ENCODE results near the gene SELENOS.

The SELENOS gene, protein sequence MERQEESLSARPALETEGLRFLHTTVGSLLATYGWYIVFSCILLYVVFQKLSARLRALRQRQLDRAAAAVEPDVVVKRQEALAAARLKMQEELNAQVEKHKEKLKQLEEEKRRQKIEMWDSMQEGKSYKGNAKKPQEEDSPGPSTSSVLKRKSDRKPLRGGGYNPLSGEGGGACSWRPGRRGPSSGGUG

DNA sequence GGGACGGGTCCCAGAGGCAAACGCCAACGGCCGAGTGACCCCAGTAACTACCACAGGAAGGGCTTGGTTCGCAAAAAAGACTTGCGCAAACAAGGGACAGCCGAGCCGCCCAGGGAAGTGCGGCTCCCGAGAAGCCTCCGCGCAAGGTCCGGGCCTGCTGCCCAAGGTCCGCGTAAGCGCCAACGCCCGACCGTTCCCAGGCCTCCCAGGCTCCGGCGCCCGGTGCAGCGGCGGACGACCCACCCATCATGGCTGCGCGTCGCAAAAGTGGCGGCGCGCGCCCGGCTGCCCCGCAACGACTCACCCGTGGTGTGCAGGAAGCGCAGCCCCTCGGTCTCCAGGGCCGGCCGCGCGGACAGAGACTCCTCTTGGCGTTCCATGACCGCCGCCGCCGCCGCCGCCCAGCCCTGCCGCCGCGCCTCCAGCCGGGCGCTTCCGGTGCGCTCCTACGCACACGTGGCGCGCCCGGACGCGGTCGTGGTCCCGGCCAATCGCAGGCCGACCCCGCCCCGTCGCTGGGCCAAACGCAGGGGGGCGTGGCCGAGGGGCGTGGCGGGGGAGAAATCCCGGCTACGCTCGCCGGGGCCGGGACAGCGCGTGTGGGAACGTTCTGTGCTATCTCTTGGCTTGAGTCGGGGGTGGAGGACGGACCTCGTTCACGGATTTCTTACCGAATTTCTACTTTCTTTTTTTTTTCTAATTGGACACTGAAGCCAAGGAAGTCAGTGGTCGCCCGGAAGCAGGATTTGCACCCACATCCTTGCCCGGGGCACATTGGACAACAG, at the start of gene SELENOS:
TSS of gene SELENOS (minus strand) at position 448 of the 785 bp plus-strand sequence. CDS start at position 380, 68 bp downstream.
- DNase-seq, result peak; percentile 52

DNA sequence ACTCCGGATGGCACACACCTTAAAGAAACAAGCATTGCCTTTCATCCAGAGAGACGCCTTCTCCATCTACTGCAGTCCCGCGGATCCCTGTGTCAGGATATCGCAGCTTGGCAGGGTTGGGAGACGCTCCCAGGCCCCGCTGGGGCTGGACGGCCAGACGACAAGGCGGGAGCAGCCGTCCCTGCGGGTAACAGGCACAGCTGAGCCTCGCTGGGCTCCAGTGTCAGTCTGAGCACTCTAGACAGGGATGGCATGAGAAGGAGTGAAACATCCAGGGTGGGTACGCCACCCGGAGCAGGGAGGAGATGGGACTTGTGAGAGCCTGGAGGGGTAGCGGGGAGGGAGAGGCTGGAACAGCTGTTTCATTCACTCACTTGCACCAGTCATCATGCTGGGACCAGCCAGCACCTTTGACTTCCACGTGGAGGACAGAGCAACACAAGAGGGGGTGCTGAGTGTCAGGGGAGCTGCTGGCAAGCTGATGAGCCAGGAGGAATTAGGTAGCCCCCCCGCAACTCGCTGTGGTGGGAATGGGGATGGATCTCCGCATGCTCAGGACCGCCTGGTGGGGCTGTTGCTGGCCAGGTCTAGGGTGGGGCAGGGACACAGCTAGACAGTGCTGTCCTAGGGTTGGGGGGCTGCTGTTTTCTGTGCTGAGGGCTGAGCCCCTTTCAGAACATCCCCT, 49.3 kb upstream of the SELENOS start:
- no peak for DNase-seq

DNA sequence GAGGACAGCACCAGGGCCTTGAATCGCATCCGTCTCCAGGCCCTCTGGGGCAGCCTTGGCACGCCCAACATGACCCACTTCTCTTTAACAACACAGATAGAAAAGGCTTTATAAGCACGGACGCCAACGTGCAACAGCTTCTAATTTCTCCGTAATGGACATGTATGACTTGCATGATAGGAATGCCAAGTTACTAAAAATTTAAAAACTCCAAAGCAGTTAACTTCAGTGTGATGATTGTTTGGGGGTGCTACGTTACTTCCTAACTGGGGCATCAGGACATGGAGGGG, 48.7 kb upstream of the SELENOS start:
- no peak for DNase-seq

DNA sequence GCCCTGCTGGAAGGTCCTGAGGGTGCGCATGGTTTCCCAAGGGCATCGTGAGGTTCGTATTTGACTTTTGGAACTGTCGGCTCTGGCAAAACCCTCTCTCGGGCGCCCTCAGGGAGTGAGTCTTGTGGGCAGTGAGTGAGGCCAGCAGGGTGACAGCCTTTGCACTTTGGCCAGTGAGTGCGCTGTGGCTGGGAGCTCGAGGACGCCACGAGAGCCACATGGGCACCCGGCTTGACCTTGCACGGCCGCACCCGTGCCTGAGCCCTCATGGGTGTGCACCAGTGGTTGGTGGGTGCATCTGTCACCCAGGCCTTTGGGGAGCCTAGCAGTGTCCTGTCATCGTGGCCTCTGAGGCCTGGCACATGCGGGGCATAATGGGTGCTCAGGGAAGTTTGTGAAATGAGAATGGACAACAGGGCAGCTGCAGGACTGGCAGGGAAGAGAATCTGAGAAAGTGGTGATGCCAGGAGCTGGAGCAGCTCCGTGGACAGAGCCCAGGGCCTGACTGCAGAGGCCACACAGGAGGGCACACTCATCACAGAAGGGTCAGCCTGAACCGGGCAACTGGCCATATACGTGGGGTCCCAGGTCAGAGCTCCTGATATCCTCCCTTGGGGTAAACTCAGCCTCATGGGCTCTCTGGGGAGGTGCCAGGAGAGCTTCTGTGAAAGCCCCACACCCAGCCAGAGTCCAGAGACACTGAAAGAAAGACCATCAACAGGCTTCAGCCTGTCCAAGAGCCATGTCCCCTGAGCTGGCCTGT, 48.2 kb upstream of the SELENOS start:
- DNase-seq, result no peak

DNA sequence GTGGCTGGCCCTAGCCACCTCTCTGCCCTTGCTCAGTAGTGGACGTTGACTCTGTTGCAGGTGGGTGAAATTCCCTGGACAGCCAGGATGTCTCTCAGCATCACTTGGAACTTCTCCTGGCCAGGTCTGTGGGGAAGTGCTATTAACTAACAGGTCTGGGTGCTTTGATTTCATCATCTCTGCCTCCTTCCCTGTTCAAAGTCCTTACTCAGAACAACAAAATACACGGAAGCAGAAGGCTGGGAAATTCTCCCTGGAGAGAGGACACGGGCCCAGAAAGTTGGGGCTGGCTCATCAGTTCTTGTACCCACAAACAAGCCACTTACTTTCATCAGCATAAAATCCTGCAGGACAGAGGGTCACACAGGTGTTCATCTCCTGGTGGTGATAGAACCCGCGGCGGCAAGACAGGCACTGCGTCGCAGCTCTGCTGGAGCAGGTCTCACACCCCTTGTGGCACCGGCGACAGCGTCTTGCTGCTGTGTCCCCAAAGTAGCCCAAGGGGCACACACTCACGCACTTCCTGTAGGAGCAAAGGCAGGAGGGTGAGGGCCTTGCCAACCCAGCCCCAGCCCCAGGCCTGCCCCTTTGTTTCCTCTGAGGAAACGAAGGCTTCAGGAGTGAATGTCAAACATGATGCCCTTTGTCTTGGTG, 47.4 kb upstream of the SELENOS start:
- DNase-seq, result no peak

DNA sequence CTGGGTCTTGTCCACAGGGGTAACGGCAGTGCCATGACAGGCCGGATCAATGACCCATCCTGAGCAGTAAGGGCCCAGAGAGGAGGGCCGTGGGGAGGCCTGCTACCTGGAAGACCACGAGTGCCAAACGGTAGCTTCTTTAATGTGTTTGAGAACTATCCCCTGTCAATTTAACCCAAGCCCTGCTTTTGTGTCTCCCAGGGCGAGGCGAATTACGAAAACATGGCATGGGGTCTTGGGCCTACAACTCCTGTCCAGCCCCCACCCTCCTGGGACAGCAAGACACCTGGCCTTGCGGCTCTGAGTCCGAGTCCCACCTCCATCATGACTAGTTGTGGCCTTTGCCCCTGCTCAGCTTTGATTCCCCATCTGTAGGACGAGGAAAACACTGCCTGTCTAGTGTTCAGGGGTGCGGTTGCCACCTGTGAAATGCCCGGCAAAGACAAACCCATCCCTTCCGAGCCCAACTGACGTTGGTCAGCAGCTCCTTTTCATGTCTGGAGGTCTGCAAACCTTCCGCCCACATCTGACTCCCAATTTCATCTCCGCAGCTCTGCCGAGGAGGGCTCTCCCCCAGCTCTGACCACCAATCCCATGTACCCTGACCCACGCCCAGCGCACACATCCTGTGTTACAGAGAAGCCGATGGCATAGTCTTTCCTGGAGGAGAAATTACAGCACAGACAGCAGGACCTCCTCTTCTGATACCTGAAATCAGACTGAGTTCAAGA, 46.7 kb upstream of the SELENOS start:
- no peak for DNase-seq

DNA sequence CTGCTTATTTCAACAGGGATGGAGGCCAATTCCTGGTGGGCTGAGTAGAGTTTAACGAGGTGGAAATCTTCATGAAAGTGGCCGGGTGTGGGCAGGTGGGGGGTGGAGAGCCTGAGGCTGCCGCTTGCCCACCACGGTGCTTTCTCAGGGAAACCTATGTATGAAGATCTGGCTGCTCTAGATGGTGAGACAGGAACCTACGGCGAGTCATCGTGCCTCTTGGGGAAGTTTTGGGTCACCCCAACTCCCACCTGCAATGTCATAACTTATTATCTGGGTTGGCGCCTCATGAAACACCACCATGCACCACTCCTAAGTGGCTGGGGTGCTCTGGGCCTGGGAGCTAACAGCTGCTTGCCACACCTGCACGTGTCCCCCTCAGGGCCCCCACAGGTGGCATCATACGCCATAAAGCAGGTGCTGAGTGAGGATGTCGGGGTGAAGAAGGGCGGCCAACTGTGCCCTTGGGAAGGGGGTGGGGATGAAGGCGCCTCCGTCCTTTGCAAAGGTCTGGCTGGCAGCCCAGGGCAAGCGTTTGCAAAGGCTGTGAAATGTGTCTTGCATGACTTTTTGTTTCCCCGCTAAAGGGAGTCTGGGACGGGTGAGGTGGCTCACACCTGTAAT, 45.7 kb upstream of the SELENOS start:
- DNase-seq, result no peak

DNA sequence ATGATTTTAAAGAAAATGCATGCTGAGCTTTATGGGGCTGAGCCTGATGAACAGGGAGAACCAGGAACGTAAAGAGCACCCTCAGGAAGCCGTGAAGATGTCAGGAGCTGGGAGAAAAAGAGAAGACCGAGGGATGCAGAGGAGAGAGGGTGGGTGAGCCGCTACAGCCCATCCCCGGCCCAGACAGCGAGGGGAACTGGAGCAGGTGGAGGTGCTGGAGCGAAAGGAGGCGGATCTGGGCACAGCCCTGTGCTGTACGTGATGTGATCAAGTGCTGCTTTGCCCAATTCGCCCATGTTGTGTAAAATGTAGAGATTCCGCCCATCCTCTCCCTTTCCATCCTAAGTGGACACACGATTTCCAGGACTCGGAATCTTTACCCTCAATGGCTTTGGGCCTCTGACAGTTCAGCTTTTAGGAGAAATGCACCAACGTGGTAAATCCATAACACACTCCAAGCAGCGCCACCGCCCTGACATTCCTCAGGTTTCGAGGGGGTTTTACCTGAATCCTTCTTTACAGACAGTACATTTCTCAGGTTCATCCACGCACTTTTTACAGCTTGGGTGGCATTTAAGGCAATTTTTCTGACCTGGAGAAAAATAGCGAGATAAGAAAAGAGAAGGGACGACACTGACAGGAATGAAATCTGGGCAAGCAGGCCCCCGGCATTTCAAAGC, 44.9 kb upstream of the SELENOS start:
- DNase-seq, result no peak

DNA sequence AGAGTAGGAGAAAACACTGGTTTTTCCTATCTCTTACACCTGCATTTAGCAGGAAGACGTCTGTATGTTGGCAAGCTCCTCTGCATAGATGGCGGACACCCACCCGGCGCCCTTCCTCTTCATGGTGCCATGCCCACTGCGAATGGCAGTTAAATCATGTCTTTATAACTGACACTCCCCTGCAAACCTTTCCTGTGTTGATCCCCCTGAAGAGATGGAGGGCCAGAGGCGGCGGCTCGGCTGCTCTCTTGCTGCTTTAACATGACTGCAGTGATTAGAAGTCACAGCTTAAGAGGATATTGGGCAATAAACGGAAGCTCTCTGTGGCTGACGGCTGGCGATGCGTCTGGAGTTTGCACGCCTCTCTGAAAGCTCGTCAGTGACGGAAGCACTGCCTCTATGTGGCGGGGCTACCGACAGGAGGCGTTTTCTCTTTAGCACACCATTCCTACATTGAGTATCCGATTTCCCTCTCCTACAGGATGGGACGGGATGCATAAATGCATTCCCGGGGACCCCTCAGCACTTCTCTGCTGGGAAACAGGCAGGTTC, 43.3 kb upstream of the SELENOS start:
- peak; percentile 6 for DNase-seq

DNA sequence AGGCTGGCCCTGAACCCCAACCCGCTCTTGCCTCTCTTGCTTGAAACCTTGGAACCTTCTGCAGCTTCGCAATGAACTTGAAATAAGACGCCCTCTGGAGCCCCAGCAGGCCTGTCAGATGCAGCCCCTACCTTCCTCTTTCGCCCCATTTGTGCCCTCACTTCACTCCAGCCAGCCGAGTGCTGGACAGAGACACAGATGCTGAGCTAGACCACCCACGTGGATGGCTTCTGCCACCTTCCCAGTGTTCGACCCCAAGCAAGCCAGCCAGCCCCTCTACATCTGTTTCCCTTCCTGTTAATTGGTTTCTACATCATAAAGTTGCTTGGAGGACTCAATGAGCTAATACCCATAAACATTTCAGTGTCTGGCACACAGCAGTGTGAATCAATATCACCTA, 41.6 kb upstream of the SELENOS start:
- DNase-seq, result no peak

DNA sequence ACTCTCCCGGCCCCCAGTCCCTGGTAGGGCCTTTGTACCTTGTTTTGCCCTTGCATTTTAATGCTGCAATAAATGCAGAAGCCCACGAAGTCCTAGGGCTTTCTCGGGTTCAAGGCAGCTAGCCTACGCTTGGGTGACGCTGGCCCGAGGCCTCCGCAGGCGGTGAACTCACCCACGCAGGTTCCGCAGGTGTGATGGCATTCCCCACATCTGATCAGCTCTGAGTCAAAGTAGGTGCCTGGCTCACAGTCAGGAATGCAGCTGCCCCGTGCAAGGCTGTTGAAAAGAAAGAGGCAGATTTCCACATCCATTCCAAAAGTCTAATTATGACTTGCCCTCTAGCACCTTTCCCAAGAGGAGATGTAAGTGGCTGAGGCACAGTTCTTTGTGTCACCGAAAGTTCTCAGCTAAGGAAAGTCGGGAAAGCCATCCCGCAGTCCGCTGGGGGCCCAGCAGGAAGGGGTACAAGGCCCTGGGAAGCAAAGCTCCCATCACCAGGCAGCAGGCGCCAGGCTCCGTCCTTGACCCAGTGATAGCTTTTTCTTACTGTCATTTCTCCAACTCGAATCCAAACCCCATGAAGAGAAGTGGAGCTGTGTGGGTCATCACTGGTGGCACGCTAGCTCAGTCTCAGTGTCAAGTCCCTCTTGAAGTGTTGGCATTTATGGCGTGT, 41.0 kb upstream of the SELENOS start:
- DNase-seq, result no peak

DNA sequence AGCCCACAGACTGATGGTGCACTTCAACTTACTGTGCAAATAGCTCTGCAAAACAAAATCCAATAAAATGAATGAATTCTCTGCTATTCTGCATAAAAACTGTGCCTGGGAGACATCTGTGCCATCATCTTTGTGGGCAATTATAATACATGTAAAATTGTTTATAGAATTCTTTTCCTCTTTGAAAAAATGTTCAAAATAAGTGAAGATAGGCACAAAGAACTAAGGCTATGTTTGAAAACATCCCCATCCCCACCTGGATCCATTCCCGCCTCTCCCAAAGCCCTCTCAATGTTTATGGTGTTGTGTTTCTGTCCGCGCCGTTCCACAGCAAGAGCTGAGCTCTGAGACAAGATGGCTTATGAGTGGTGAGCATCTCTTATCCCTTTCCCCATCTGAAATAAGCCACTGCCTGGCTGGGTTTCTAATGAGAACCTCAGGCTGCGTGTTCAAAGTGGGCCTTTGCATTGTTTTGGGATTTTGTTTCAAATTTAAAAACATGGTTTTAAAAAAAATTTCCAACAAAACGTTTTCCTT, 40.1 kb upstream of the SELENOS start:
- DNase-seq, result no peak

DNA sequence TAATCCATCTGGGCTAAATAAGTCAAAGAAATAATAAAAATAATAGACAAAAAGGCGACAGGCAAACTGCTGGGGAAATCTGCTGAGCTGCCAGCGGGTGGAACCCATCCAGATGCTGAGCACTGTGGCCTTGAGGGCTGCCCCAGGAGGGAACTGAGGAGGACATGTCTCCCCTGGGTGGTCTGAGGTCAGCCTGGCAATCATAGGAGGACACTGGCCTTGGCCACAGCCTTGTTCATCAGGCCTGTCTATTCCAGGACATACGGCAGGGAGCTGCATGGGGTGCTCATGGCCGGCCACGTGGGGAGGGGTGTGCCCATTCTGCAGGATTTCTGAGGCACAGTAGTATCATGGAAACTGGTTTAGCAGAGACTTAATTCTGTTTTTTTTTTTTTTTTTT, 39.2 kb upstream of the SELENOS start:
- DNase-seq, result no peak

DNA sequence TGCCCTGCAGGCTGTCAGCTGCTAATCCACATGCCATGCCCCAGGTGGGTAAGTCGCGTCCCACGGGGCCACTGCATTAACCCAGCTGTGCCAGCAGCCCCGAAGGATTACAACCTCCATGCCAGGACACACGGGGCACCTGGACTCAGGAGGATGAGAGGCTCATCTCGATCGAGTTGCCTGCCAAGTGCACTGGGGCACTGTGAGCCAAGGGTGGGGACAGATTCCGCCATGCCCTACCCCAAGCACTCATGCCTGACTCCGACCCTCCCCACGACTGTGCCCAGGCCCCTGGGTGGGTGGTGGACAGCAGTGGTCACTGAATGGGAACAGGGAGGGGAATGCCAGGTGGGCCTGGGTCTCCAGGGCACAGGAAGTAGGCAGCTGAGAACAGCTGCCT, 38.5 kb upstream of the SELENOS start:
- DNase-seq, result no peak

DNA sequence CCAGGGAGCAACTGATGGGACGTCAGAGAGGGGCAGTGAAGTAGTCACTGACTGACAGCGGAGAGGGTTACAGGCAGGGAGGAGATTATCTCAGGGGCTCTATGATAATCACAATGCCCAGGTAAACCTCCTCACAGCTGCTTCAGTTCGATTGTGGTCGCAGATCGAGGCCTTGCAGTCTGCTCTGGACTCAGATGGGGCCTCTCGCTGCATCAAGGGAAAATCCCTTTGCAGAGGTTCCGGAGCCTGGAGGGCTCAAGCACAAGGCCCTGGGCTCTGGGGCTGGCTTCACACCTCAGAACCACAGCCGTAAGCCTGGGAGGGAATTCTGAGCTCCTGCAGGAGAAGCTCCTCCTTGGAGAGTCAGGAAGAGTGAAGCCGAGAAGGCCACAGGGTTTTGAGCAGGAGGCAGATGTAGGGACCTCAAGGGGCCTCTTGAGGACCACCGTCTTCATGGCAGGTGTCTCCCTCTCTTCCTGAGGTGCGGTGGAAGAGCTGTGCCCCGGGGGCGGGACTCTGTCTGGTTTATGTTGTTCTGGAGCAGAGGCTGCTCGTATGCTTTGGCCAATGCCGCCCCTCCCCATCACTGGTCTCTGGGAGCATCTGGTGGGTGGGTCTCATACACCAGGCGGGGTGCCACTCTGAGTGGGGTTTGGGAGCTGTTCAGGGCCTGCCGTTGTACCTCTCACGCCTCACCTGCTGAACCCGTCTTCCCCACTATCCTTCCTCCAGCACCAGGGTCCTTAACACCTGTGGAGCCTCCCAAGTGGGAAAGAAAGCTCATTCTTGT, 37.2 kb upstream of the SELENOS start:
- no peak for DNase-seq

DNA sequence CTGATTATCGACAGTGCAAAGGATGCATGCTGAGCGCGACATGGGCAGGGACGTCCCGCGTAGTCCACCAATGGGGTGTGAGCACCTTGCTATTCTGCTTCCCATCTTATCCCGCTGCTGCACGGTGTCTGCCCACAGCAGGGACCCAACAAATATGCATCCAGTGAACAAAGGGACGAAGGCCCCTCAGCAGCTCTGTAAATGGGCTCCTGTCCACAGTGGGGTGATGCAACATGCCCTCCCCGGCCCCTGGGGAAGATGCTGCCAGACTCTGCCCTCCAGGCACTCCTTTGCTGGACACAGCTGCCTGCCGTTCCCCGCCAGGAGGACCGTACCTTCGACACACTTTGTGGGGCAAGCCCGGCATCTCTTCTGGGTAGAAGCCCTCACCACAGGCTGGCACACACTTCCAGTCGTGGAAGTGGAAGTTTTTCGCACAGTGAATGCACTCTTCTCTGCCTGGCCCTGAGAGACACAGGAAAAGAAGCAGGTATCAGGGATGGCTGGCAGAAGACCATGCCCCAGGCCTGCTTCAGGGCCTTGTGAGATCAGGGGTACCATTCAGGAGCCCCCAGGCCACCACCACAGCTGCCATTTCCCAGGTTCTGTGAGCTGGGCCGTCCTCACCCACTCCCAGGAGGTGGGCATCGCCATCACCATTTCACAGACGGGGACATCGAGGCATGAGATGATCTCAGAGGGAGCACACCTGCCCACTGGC, 35.9 kb upstream of the SELENOS start:
- no peak for DNase-seq

DNA sequence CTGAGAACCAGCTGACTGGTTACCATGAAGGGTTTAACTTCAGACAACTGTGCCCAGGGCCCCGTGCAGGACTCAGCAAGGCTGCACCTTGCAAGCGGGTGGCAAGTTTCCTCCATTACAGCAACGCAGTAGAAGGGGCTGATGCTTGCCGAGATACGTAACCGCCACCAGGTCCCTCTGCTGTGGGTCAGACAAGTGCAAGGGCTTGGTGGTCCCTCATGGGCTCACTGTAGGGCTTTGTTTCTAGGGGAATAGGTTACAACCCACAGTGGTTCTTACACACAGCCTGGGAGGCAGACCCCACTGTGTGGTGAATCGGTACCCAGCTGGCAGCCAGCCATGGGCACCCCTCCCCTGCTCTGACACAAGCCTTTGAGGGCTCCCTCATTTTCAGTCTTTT, 33.2 kb upstream of the SELENOS start:
- DNase-seq, result no peak

DNA sequence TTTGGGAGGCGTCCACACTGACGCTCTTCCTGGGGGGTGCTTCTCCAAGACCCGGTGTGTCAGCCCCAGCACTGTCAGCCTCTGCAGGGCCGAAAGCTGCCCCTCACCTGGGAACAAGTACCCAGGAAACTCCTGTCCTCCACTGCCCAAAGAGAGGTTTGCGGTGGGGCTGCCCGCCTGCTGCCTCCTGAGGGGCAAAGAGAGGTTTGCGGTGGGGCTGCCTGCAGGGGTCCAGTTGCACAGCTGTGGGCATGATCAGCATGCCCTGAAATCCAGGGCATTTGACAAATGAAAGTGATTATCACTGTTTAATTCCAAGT, 32.8 kb upstream of the SELENOS start:
- DNase-seq, result no peak
